Kidney (tissue), 14 donors: ENCODE measurements around the gene ST6GAL1. TPM values are rescaled to one million over a fixed set of nuclear protein-coding genes. Genes with fewer than 3 reads are reported as not detected.

Experiments
- DNase-seq, 5 donors: peaks; one replicate each; pipeline ENCODE4 v3.0.0-alpha.2; 2013 to 2020
- FAIRE-seq: peaks from 2 replicates; lab custom pipeline; 2012; peaks lifted over from hg19 to GRCh38; lab: Jason Lieb, UNC
- H3K27ac ChIP-seq, 2 donors: one replicate each; pipeline ENCODE4 v1.7.0; 2013; ENCODE audit warnings: low read depth in 2 of 2, low read length in 2 of 2, inconsistent platforms in 1 of 2
- H3K27me3 ChIP-seq: one replicate; pipeline ENCODE4 v1.7.1; 2013; ENCODE audit warnings: low read length, inconsistent platforms; ENCODE audit not compliant: control insufficient read depth, insufficient read depth
- H3K36me3 ChIP-seq, 3 donors: one replicate each; pipeline versions ENCODE4 v1.7.0 to v1.7.1; 2013; ENCODE audit warnings: low read length in 3 of 3, control low read depth in 1 of 3, inconsistent platforms in 1 of 3; ENCODE audit not compliant: insufficient read depth in 3 of 3, control insufficient read depth in 2 of 3
- H3K4me1 ChIP-seq, 3 donors: one replicate each; pipeline versions ENCODE4 v1.7.0 to v1.7.1; 2013; ENCODE audit warnings: low read length in 3 of 3, inconsistent platforms in 1 of 3, low read depth in 1 of 3; ENCODE audit not compliant: control insufficient read depth in 2 of 3, insufficient read depth in 2 of 3
- H3K4me3 ChIP-seq, 3 donors: one replicate each; pipeline versions ENCODE4 v1.7.0 to v1.8.1; 2013; ENCODE audit warnings: low read length in 3 of 3, control low read depth in 1 of 3, inconsistent platforms in 1 of 3
- H3K9ac ChIP-seq, 3 donors: one replicate each; pipeline versions ENCODE4 v1.7.0 to v1.7.1; 2013; ENCODE audit warnings: low read length in 3 of 3, control low read depth in 1 of 3, inconsistent platforms in 1 of 3
- H3K9me3 ChIP-seq, 3 donors: one replicate each; pipeline versions ENCODE4 v1.7.0 to v1.7.1; 2013; ENCODE audit warnings: low read length in 3 of 3, control low read depth in 1 of 3, inconsistent platforms in 1 of 3; ENCODE audit not compliant: control insufficient read depth in 2 of 3, insufficient read depth in 1 of 3
- CTCF ChIP-seq: IDR thresholded peaks from 3 replicates; pipeline ENCODE4 v1.5.1; 2012; ENCODE audit warnings: mild to moderate bottlenecking, moderate library complexity, borderline replicate concordance; ENCODE audit not compliant: insufficient read depth; ENCODE audit errors: extremely low read depth
- intact Hi-C: fragments of 100-400 bp; cut with DNase I; formaldehyde crosslinking; loops from one replicate; pipeline ENCODE4 v1.11.1; 2022
- polyA plus RNA-seq: library from polyadenylated mRNA; stranded (reverse); fragments of 350-450 nt; fragmentation: Illumina TruSeq; extraction: RNeasy Lipid Tissue Mini Kit (QIAGEN cat#74804); gene quantifications from one replicate; pipeline ENCODE4 v1.2.3, GENCODE V29; 2014; ENCODE audit warnings: low read depth, low replicate concordance; ENCODE audit not compliant: insufficient read depth
- total RNA-seq: library from RNA; stranded (reverse); fragmentation: NEBNext Ultra II Directional; extraction: Animal tissue kit (Norgen Biotek cat#: 25700); gene quantifications from one replicate; pipeline ENCODE4 v1.2.1, GENCODE V29; 2021
- donor health status: control.
- donor health status: control.
- donor health status: control.
- donor health status: control.
- donor health status: control.
- donor health status: DM: yes; HTN: yes; CAD: no.
- donor health status: Normal renal cell carcinoma (clear cell type).

The ST6GAL1 gene
- total and polyA plus RNA-seq, 2 donors from 2014 or later = 62.6 to 236 TPM

- H3K9me3 ChIP-seq = no peaks in the 10 kb centered on the region
- TF ChIP-seq CTCF = no peak
- no peak overlapping the region for H3K9ac ChIP-seq
- H3K36me3 ChIP-seq = peaks cover 0 to 5% (median 0%) of the 10 kb centered on the region in 3 donors
- H3K4me1 ChIP-seq = peaks cover 0 to 17% (median 0%) of the 10 kb centered on the region in 3 donors
- DNase-seq (no peak), FAIRE-seq (no peak)
- H3K4me3 ChIP-seq = no peak overlapping the region
- no peaks in the 10 kb centered on the region for H3K27me3 ChIP-seq
- intact Hi-C loops = no loop called here
- H3K27ac ChIP-seq = no peak overlapping the region
Measured at GRCh38 chr3:187042346-187042745, 112.0 kb downstream of the ST6GAL1 start.

DNA sequence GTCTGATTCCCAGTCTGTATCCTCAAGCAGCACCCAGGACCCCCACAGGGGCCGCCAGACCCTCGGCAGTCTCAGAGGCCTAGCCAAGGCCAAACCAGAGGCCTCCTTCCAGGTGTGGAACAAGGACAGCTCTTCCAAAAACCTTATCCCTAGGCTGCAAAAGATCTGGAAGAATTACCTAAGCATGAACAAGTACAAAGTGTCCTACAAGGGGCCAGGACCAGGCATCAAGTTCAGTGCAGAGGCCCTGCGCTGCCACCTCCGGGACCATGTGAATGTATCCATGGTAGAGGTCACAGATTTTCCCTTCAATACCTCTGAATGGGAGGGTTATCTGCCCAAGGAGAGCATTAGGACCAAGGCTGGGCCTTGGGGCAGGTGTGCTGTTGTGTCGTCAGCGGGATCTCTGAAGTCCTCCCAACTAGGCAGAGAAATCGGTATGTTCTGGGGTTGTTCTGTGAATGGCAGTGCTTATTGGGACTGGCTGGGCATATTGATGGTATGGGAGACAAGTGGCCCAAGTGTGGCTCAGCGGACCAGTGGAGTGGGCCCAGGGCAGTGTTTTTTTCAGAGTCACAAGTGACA is 112.6 kb downstream of the ST6GAL1 start:
- H3K27ac ChIP-seq = no peak overlapping the region
- no peaks in the 10 kb centered on the region for H3K27me3 ChIP-seq
- peaks cover 0 to 5% (median 0%) of the 10 kb centered on the region in 3 donors for H3K36me3 ChIP-seq
- no peak overlapping the region for H3K4me3 ChIP-seq
- no peak overlapping the region for H3K9ac ChIP-seq
- FAIRE-seq (no peak), DNase-seq (no peak)
- H3K4me1 ChIP-seq = peaks cover 0 to 17% (median 0%) of the 10 kb centered on the region in 3 donors
- H3K9me3 ChIP-seq = no peaks in the 10 kb centered on the region
- TF ChIP-seq CTCF = no peak
- intact Hi-C loops = no loop called here

DNA sequence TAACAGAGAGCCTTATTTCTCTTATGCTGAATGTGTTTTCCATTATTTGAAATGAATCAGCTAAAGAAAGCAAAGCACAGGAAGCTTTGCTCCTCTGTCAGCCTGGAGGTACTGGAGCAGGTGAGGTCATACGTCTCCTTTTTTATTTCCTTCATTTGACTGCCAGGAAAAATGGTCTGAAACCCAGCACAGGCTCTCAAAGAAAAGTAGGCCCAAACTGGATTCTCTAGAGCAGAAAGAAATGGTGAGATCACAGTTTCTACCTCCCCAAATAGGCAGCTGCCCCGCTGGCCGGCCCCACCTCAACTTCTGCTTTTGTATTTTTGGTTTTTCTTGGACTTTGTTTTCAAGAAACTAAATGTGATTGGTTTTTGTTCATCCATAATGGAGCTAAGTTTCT is 113.9 kb downstream of the ST6GAL1 start:
- intact Hi-C loops = no loop called here
- TF ChIP-seq CTCF = no peak
- Histone ChIP-seq H3K9ac (no peak overlapping the region), H3K4me3 (no peak overlapping the region), H3K27ac (peak overlapping the region; percentile 23 to 26), H3K4me1 (peaks cover 0 to 9% (median 0%) of the 10 kb centered on the region in 3 donors), H3K27me3 (no peaks in the 10 kb centered on the region), H3K9me3 (no peaks in the 10 kb centered on the region), H3K36me3 (peaks cover 0 to 5% (median 0%) of the 10 kb centered on the region in 3 donors)
- peak in 1 of 5 donors; percentile 25 for DNase-seq
- FAIRE-seq = no peak
